ENCODE measurements around the gene SUSD4.
A peak's percentile ranks its signal among the peaks of the same experiment; 100 is the strongest.

The SUSD4 gene

DNA sequence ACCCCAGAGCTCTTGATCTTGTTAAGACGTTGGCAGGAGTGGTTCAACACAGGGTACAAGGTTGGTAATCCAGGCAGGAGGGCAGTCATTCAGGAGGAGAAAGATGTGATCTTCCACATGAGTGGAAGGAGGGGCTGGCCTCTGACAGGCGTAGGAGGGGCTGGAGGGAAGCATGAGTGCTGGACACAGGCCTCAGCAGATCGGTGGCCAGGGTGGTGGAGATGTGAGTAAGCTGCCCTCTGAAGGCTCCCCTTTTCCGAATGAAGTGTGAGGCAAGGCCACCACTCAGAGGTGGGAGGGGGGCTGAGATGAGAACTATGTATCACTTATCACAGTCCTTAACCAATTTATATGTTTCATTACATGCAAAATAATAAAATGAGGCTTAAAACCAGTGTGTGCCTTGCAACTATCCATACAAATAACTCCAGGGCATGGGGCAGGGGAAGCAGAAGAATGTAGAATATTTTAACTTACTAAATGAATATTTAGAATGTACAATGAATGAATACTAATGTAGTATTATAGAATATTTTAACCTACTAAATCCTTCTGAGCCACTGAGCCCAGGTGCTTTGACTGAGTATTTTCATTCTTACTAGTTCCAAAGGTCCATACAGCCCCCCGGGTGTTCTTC, 117.4 kb downstream of the SUSD4 start:
- Histone ChIP-seq H4K20me1 (no peaks in the 10 kb centered on the region), H3K4me3 (no peak overlapping the region), H3K4me2 (no peak overlapping the region), H3K9me3 (replicated peaks in 1 of 11) (0 out of 22 replicates have a peak, but pooled peaks cover 0 to 3% (median 0%) of the 10 kb centered on the region in 11 experiments), H3K9ac (no peak overlapping the region), H3K27me3 (no peaks in the 10 kb centered on the region), H3K4me1 (peaks cover under 1 to 9% (median 4%) of the 10 kb centered on the region in 10 experiments; a peak in 19 of 20 replicates), H3K36me3 (no peaks in the 10 kb centered on the region), H3K27ac (no peak overlapping the region)
- TF ChIP-seq Cebpa-rat (IDR thresholded peaks at IDR 0.05) = no peak

GRCh38 chr1:223245983-223246382, 118.0 kb downstream of the SUSD4 start:
- H3K9me3 ChIP-seq (replicated peaks in 1 of 11) = no peaks in the 10 kb centered on the region
- H3K36me3 ChIP-seq = no peaks in the 10 kb centered on the region
- H3K27me3 ChIP-seq = no peaks in the 10 kb centered on the region
- no peak overlapping the region for H3K4me2 ChIP-seq
- no peak for TF ChIP-seq Cebpa-rat (IDR thresholded peaks at IDR 0.05)
- peaks cover 6 to 14% (median 10%) of the 10 kb centered on the region in 10 experiments for H3K4me1 ChIP-seq
- H4K20me1 ChIP-seq = no peaks in the 10 kb centered on the region
- H3K9ac ChIP-seq = no peak overlapping the region
- H3K4me3 ChIP-seq = no peak overlapping the region
- no peak overlapping the region for H3K27ac ChIP-seq

DNA sequence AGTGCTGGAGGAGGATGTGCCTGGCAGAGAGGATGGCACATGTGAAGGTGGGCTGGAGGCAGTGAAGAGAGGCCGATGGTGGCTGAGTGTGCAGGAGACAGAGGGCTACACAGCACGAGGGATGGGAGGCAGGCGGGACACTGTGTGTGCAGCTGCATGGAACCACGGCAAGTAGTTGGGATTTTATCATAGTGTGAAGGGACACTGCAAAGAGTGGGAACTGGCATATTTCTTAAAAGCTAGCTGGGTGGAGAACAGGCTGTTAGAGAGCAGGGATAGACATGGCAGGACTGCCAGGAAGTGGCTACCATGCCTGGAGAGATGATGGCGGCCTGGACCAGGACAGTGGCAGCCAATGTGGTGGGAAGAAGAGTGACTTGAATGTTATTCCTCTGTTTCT, 118.6 kb downstream of the SUSD4 start:
- no peak for TF ChIP-seq Cebpa-rat (IDR thresholded peaks at IDR 0.05)
- H3K27me3 ChIP-seq = no peaks in the 10 kb centered on the region
- 0 out of 22 replicates have a peak, but pooled peaks cover 0 to 1% (median 0%) of the 10 kb centered on the region in 11 experiments for H3K9me3 ChIP-seq (replicated peaks in 1 of 11)
- H4K20me1 ChIP-seq = no peaks in the 10 kb centered on the region
- no peak overlapping the region for H3K27ac ChIP-seq
- no peaks in the 10 kb centered on the region for H3K36me3 ChIP-seq
- H3K4me3 ChIP-seq = no peak overlapping the region
- no peak overlapping the region for H3K4me2 ChIP-seq
- H3K9ac ChIP-seq = no peak overlapping the region
- peaks cover 12 to 20% (median 15%) of the 10 kb centered on the region in 10 experiments for H3K4me1 ChIP-seq

DNA sequence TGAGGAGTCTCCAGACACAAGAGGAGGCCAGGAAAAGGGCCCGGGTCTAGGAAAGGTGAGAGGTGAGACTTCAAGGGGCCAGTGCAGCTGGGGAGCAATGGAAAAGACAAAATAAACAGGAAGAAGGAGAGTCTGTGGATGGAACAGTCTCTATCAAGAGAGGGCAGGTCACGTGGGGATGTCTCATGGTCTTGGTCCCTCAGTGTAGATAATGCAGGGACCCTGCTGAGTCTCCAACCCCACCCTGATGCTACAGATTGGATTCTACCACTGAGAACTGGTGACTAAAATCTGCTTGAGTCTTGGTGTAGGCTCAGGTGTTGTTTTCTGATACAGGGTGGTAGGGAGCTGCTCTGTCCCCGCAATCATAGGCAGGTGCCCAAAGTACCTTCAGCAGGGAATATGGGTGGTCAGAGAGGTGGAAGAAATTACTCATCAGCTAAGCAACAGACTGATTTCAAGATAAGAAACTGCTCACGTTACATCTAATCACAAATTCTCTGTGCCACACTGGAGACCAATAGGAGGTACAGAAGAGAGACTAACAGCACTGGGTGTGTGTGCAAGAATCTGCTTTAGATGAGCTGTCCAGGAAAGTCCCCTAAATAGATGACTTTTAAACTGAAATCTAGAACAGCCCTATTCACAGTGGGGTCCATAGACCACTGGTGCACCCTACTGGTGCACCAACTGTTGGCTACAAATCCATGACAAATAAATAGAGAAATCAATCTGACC, 119.4 kb downstream of the SUSD4 start:
- Histone ChIP-seq H3K4me2 (peak overlapping the region in 2 of 11 experiments; percentile 21 to 28; a peak in 2 of 22 replicates), H3K9me3 (replicated peaks in 1 of 11) (0 out of 22 replicates have a peak, but pooled peaks cover 0 to 6% (median 0%) of the 10 kb centered on the region in 11 experiments), H3K36me3 (no peaks in the 10 kb centered on the region), H3K9ac (no peak overlapping the region), H4K20me1 (no peaks in the 10 kb centered on the region), H3K4me1 (peaks cover 13 to 24% (median 19%) of the 10 kb centered on the region in 10 experiments), H3K27me3 (no peaks in the 10 kb centered on the region), H3K27ac (no peak overlapping the region), H3K4me3 (no peak overlapping the region)
- no peak for TF ChIP-seq Cebpa-rat (IDR thresholded peaks at IDR 0.05)

GRCh38 chr1:223243441-223244050, 120.4 kb downstream of the SUSD4 start:
- no peak overlapping the region for H3K27ac ChIP-seq
- H3K9ac ChIP-seq = no peak overlapping the region
- no peaks in the 10 kb centered on the region for H3K27me3 ChIP-seq
- no peak overlapping the region for H3K4me3 ChIP-seq
- TF ChIP-seq Cebpa-rat (IDR thresholded peaks at IDR 0.05) = no peak
- no peaks in the 10 kb centered on the region for H4K20me1 ChIP-seq
- H3K9me3 ChIP-seq (replicated peaks in 1 of 11) = peaks cover 0 to 6% (median 0%) of the 10 kb centered on the region in 11 experiments; a peak in 1 of 22 replicates
- H3K4me2 ChIP-seq = no peak overlapping the region
- no peaks in the 10 kb centered on the region for H3K36me3 ChIP-seq
- peaks cover 13 to 24% (median 19%) of the 10 kb centered on the region in 10 experiments for H3K4me1 ChIP-seq

- Histone ChIP-seq H4K20me1 (no peaks in the 10 kb centered on the region), H3K9ac (no peak overlapping the region), H3K9me3 (replicated peaks in 1 of 11) (peaks cover 0 to 9% (median under 1%) of the 10 kb centered on the region in 11 experiments; a peak in 7 of 22 replicates), H3K36me3 (no peaks in the 10 kb centered on the region), H3K27me3 (no peaks in the 10 kb centered on the region), H3K4me3 (no peak overlapping the region), H3K4me1 (peaks cover 13 to 24% (median 19%) of the 10 kb centered on the region in 10 experiments), H3K4me2 (no peak overlapping the region), H3K27ac (no peak overlapping the region)
- no peak for TF ChIP-seq Cebpa-rat (IDR thresholded peaks at IDR 0.05)
These were observed 121.0 kb downstream of the SUSD4 start for GRCh38 chr1:223242971-223243370.

DNA sequence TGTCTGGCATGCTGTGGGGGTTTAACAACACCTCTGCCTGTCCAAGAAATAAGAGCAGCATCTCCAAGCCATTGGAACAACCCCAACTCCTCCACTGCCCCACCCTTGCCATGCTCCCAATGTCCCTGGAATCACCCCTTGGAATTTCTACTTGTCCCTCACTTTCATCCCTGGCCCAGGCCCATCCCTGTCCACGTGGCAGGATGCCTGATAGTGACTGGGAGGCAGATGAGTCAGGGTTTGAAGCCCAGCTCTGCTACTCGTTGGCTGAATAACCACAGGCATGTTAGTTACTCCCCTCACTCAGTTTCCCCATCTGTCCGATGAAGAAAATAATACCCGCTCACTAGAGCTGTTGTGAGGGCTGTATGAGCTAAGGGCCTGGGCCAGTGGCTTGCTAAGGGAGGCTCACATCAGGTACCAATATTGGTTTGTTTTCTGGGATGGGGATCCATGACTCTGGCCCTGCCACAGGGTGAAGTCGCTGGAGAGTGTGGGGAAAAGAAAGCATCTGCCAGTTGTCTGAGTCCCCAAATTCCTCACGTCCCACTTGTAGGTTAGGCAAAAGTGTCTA, 121.5 kb downstream of the SUSD4 start:
- H3K27me3 ChIP-seq = no peaks in the 10 kb centered on the region
- H4K20me1 ChIP-seq = no peaks in the 10 kb centered on the region
- H3K9me3 ChIP-seq (replicated peaks in 1 of 11) = peaks cover 0 to 14% (median 6%) of the 10 kb centered on the region in 11 experiments; a peak in 9 of 22 replicates
- TF ChIP-seq Cebpa-rat (IDR thresholded peaks at IDR 0.05) = no peak
- H3K4me2 ChIP-seq = no peak overlapping the region
- H3K4me1 ChIP-seq = peaks cover 13 to 24% (median 19%) of the 10 kb centered on the region in 10 experiments
- H3K9ac ChIP-seq = no peak overlapping the region
- no peak overlapping the region for H3K27ac ChIP-seq
- no peaks in the 10 kb centered on the region for H3K36me3 ChIP-seq
- no peak overlapping the region for H3K4me3 ChIP-seq

DNA sequence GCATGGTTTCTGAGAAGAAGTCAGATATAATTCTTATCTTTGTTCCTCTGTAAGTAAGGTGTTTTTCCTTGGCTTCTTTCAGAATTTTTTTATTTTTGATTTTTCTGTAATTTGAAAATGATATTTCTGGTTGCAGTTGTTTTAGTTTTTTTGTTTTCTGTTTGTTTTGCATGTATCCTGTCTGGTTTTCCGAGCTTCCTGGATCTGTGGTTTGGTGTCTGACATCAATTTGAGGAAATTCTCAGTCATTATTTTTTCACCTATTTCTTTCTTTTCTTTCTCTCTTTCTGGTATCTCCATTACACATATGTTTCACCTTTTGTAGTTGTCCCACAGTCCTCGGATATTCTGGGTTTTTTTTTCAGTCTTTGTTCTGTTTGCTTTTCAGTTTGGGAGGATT, 123.9 kb downstream of the SUSD4 start:
- H3K9ac ChIP-seq = no peak overlapping the region
- no peak overlapping the region for H3K27ac ChIP-seq
- no peaks in the 10 kb centered on the region for H3K36me3 ChIP-seq
- peaks cover 13 to 24% (median 19%) of the 10 kb centered on the region in 10 experiments for H3K4me1 ChIP-seq
- no peaks in the 10 kb centered on the region for H3K27me3 ChIP-seq
- no peak for TF ChIP-seq Cebpa-rat (IDR thresholded peaks at IDR 0.05)
- no peaks in the 10 kb centered on the region for H4K20me1 ChIP-seq
- no peak overlapping the region for H3K4me3 ChIP-seq
- peaks cover 0 to 27% (median 11%) of the 10 kb centered on the region in 11 experiments; a peak in 12 of 22 replicates for H3K9me3 ChIP-seq (replicated peaks in 1 of 11)
- H3K4me2 ChIP-seq = peak overlapping the region in 8 of 11 experiments; percentile 41 to 86 (median 69); a peak in 13 of 22 replicates

DNA sequence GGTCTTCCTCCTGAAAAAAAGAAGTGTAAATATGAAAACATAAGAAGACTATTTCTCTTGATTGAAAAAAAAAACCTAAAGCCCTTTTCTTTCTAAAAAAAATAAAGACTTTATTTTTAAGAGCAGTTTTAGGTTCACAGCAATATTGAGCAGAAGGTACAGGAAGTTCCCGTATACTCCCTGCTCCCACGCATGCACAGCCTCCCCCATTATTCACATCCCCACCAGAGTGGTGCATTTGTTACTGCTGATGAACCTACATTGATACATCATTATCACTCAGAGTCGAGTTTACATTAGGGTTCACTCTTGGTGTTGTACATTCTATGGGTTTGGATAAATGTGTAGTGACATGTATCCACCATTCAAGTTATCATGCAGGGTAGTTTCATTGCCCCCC, 128.9 kb downstream of the SUSD4 start:
- Histone ChIP-seq H4K20me1 (no peaks in the 10 kb centered on the region), H3K4me2 (no peak overlapping the region), H3K27me3 (no peaks in the 10 kb centered on the region), H3K9ac (no peak overlapping the region), H3K36me3 (no peaks in the 10 kb centered on the region), H3K9me3 (replicated peaks in 1 of 11) (peaks cover 0 to 25% (median 11%) of the 10 kb centered on the region in 11 experiments; a peak in 12 of 22 replicates), H3K27ac (no peak overlapping the region), H3K4me1 (peaks cover 0 to 14% (median 3%) of the 10 kb centered on the region in 10 experiments; a peak in 12 of 20 replicates), H3K4me3 (no peak overlapping the region)
- no peak for TF ChIP-seq Cebpa-rat (IDR thresholded peaks at IDR 0.05)
